Activated naive CD4-positive, alpha-beta T cell treated with anti-CD3 and anti-CD28 coated beads for 36 hours (primary cell): ENCODE measurements around the gene IL20. TPM values are rescaled to one million over a fixed set of nuclear protein-coding genes. Genes with fewer than 3 reads are reported as not detected.

Experiments
- CTCF ChIA-PET: fragments of 350-600 bp; sonication (Branson Sonifier 250); formaldehyde crosslinking; loops from one replicate; lab custom pipeline; 2021; ENCODE audit warnings: antibody characterized with exemption; lab: Charles Lee
- DNase-seq: peaks from one replicate; pipeline ENCODE4 v3.0.0-alpha.2; 2020
- H3K27ac Mint-ChIP-seq: one replicate; pipeline ENCODE4 v1.8.0; 2021; ENCODE audit warnings: mild to moderate bottlenecking, mixed read lengths
- H3K27me3 Mint-ChIP-seq: one replicate; pipeline ENCODE4 v1.8.0; 2021; ENCODE audit warnings: low read depth, mixed read lengths
- H3K36me3 Mint-ChIP-seq: one replicate; pipeline ENCODE4 v1.8.0; 2021; ENCODE audit warnings: low read depth, mixed read lengths
- H3K4me1 Mint-ChIP-seq: one replicate; pipeline ENCODE4 v1.8.0; 2021; ENCODE audit warnings: low read depth, mixed read lengths
- H3K4me3 Mint-ChIP-seq: one replicate; pipeline ENCODE4 v1.8.0; 2021; ENCODE audit warnings: mild to moderate bottlenecking, moderate library complexity, mixed read lengths
- H3K9me3 Mint-ChIP-seq: one replicate; pipeline ENCODE4 v1.8.0; 2021; ENCODE audit warnings: mixed read lengths
- intact Hi-C: fragments of 100-400 bp; cut with micrococcal nuclease; formaldehyde crosslinking; loops from one replicate; pipeline ENCODE4 v1.15.1; 2023
- total RNA-seq, 2 experiments: library from RNA; stranded (reverse); gene quantifications; one replicate each; pipeline ENCODE4 v1.2.3, GENCODE V29; 2021

Gene IL20
- total RNA-seq, 2 experiments from 2014 or later: 0.31 TPM; not detected in 1

DNA sequence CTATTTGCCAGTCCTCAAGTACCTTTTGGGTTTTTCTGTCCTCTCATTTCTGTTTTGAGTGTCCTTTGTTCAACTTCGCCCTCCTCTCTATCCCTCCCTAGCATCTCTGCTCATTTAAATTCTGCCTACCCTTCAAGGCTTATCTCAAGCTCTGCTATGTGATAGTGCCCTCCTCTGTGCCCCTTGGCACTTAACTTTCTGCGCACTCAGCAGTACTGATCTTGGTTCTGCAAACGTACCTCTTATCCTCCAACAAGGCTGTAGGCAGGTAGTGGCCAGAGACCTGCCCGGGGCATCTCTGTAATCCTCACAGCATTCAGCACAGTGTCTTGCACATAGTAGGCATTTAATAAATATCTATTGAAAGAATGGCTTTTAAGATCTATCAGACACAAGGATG, 5.3 kb upstream of the IL20 start:
- DNase-seq: no peak

DNA sequence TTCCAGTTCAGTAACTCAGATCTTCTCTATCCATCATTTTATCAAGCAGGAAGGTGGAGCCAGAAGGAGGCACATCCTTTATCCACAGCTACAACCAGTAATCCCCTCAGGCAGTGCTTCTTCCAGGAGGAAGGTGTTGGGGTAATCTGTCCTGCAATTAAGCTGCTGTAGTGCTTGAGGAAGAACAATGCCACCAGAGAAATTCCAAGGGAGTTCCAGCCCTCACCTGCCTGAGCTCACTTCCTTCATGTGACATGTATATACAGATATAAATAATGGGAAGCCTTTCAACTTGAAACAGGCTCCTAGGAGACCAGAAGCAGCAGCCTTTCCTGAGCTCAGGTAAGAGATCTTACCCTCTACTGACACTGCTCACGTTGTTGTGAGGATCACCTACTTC, 2.2 kb upstream of the IL20 start:
- Mint-ChIP-seq H3K4me1 (peaks cover 38% of the 10 kb centered on the region), H3K27me3 (no peaks in the 10 kb centered on the region), H3K4me3 (no peak overlapping the region), H3K9me3 (no peaks in the 10 kb centered on the region), H3K27ac (no peak overlapping the region), H3K36me3 (no peaks in the 10 kb centered on the region)
- CTCF ChIA-PET: interaction anchor here (0.8 to 5.2 kb wide), 6 partner anchors 10 to 136 kb away, joined by 3 to 66 read pairs (median 4); no protein-coding TSS in a partner anchor
- no peak for DNase-seq
- intact Hi-C loops: no loop called here

More for the DNA sequence above, 5.3 kb upstream of the IL20 start:
- no peak overlapping the region for H3K4me3 Mint-ChIP-seq
- intact Hi-C loops: no loop called here
- CTCF ChIA-PET: interaction anchor here (0.7 to 6.8 kb wide), 14 partner anchors 11 to 227 kb away, joined by 3 to 45 read pairs (median 6); no protein-coding TSS in a partner anchor
- H3K36me3 Mint-ChIP-seq: no peaks in the 10 kb centered on the region
- H3K4me1 Mint-ChIP-seq: peaks cover 24% of the 10 kb centered on the region
- no peak overlapping the region for H3K27ac Mint-ChIP-seq
- H3K27me3 Mint-ChIP-seq: no peaks in the 10 kb centered on the region
- H3K9me3 Mint-ChIP-seq: no peaks in the 10 kb centered on the region

DNA sequence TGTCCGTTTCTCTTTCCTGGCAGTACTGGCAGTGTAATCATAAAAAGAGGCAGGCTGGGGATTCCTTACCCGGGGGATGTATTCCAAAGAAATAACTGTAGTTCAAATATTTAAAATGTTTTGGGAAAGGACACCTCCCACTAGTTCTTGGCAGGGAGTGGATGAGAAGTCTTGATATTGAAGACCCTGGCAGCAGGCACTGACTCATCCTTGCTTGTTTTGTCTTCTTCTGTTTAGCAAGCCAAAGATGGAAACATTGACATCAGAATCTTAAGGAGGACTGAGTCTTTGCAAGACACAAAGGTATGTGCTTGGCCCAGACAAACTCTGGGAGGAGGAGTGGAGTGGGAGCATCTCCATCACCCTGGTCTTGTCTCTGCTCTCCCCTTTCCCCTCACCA, 639 bp downstream of the IL20 start:
- DNase-seq: no peak
- Mint-ChIP-seq H3K4me3 (no peak overlapping the region), H3K4me1 (peaks cover 30% of the 10 kb centered on the region), H3K27ac (no peak overlapping the region), H3K36me3 (no peaks in the 10 kb centered on the region), H3K27me3 (no peaks in the 10 kb centered on the region), H3K9me3 (no peaks in the 10 kb centered on the region)
- CTCF ChIA-PET: interaction anchor here (1.0 to 5.2 kb wide), 8 partner anchors 12 to 187 kb away, joined by 3 to 66 read pairs (median 4); partner anchors contain the start of gene PFKFB2
- intact Hi-C loops: no loop called here

DNA sequence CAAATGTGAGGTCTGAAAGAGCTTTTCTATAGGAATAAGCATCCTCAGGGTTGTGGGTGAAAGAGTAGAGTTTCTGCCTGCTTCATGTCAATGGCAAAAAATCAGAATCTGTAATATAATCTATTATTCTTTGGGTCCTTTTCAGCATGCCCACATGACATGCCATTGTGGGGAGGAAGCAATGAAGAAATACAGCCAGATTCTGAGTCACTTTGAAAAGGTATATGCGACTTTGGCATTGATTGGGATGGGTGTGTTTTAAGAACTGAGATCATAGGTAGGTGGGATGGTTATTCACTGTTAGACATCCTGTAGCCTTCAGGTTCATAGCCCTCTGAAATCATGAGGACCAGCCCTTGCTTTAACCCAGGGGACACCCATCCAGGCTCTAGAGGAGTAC, 1.8 kb downstream of the IL20 start:
- no peaks in the 10 kb centered on the region for H3K36me3 Mint-ChIP-seq
- intact Hi-C loops: no loop called here
- DNase-seq: no peak
- H3K4me3 Mint-ChIP-seq: no peak overlapping the region
- H3K9me3 Mint-ChIP-seq: peaks cover 3% of the 10 kb centered on the region
- peaks cover 30% of the 10 kb centered on the region for H3K4me1 Mint-ChIP-seq
- CTCF ChIA-PET: interaction anchor here (0.8 to 2.8 kb wide), 5 partner anchors 21 to 55 kb away, joined by 3 to 15 read pairs (median 4); no protein-coding TSS in a partner anchor
- no peak overlapping the region for H3K27ac Mint-ChIP-seq
- no peaks in the 10 kb centered on the region for H3K27me3 Mint-ChIP-seq

DNA sequence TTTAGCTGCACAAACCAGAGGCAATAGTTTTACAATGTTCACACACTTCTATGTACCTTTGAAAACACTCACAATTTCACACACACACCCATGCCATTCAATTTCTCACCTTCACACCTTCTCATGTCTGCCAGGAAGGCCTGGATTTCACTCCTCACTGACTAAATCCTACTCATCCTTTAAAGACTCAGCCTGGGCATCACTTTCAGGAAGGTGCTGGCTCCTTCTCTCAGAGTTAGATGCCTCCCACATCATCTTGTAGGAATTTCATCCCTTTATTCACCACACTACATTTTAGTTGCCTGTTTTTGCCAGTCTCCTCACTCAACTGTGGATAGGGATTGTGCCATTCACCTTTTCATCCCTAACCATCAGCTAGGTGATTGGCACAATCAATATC, 2.3 kb downstream of the IL20 start:
- H3K4me1 Mint-ChIP-seq: peaks cover 30% of the 10 kb centered on the region
- H3K36me3 Mint-ChIP-seq: no peaks in the 10 kb centered on the region
- intact Hi-C loops: no loop called here
- CTCF ChIA-PET: interaction anchor here (1.1 to 2.8 kb wide), 4 partner anchors 21 to 55 kb away, joined by 3 to 15 read pairs (median 4); no protein-coding TSS in a partner anchor
- no peak overlapping the region for H3K4me3 Mint-ChIP-seq
- H3K27me3 Mint-ChIP-seq: no peaks in the 10 kb centered on the region
- no peak overlapping the region for H3K27ac Mint-ChIP-seq
- H3K9me3 Mint-ChIP-seq: peaks cover 4% of the 10 kb centered on the region
- no peak for DNase-seq

DNA sequence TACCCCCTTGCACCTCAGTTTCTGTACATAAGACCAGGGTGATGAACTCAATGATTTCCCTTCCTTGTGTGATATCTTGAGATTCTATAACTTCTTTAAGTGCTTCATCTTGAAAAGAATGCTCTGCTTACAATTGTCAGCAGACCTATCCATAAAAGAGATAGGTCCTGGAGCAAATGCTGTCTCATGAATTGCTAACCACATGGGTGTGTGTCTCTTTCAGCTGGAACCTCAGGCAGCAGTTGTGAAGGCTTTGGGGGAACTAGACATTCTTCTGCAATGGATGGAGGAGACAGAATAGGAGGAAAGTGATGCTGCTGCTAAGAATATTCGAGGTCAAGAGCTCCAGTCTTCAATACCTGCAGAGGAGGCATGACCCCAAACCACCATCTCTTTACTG, 2.8 kb downstream of the IL20 start:
- no peaks in the 10 kb centered on the region for H3K27me3 Mint-ChIP-seq
- CTCF ChIA-PET: interaction anchor here (1.1 to 2.8 kb wide), 2 partner anchors 44 to 54 kb away, joined by 3 to 15 read pairs; no protein-coding TSS in a partner anchor
- no peak overlapping the region for H3K27ac Mint-ChIP-seq
- peaks cover 30% of the 10 kb centered on the region for H3K4me1 Mint-ChIP-seq
- H3K36me3 Mint-ChIP-seq: no peaks in the 10 kb centered on the region
- peaks cover 4% of the 10 kb centered on the region for H3K9me3 Mint-ChIP-seq
- DNase-seq: no peak
- H3K4me3 Mint-ChIP-seq: no peak overlapping the region
- intact Hi-C loops: no loop called here

DNA sequence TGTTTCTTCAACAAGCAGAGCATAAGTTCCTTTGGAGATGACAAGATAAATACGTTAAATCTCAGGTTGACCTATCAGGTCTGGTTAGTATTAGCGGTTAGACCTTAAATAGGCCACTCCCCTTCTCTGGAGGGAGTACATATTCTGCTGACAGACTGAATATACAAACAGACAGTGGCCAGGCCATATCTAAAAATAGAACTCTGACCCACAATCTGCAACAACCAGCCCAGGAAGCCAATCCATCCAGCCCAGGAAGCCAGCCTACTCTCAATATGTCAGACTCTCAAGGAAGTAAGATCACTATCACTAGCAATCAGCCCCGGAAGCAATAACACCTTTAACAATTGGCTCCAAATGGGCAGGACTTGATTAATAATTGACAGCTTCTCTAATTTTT, 6.7 kb downstream of the IL20 start:
- CTCF ChIA-PET: interaction anchor here (1.1 to 1.4 kb wide), 4 partner anchors 9 to 146 kb away, joined by 4 to 6 read pairs (median 4); no protein-coding TSS in a partner anchor
- H3K27ac Mint-ChIP-seq: no peak overlapping the region
- no peak overlapping the region for H3K4me3 Mint-ChIP-seq
- intact Hi-C loops: no loop called here
- no peak for DNase-seq
- H3K36me3 Mint-ChIP-seq: peaks cover 2% of the 10 kb centered on the region
- peaks cover 13% of the 10 kb centered on the region for H3K9me3 Mint-ChIP-seq
- H3K4me1 Mint-ChIP-seq: peaks cover 8% of the 10 kb centered on the region
- H3K27me3 Mint-ChIP-seq: no peaks in the 10 kb centered on the region

DNA sequence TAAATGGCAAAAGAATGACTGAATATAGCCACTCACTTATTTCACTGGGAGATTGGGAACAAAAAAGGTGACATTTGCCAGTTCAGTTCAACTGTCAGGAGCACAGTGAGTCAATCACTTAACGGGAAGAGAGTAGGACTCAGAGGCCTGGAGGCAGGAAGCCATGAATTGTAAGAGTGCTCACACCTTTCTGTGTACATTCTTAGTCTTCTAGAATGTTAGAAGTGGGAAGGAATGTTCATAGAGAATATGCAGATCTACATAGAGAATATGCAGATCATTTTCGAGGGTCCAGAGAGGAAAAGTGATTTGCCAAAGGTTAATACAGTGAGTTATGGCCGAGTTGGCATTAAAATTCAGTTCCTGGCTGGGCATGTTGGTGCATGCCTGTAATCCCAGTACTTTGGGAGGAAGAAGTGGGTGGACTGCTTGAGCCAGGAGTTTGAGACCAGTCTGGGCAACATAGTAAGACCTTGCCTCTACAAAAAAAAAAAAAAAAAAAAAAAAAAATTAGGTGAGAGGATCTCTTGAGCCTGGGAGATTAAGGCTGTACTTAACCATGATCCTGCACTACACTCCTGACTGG, 8.3 kb downstream of the IL20 start:
- CTCF ChIA-PET: interaction anchor here (0.9 to 1.3 kb wide), 3 partner anchors 10 to 39 kb away, joined by 3 to 4 read pairs (median 3); no protein-coding TSS in a partner anchor
- H3K27ac Mint-ChIP-seq: no peak overlapping the region
- intact Hi-C loops: no loop called here
- no peak for DNase-seq
- peaks cover 2% of the 10 kb centered on the region for H3K36me3 Mint-ChIP-seq
- peaks cover 24% of the 10 kb centered on the region for H3K9me3 Mint-ChIP-seq
- H3K27me3 Mint-ChIP-seq: no peaks in the 10 kb centered on the region
- H3K4me1 Mint-ChIP-seq: no peaks in the 10 kb centered on the region
- no peak overlapping the region for H3K4me3 Mint-ChIP-seq

DNA sequence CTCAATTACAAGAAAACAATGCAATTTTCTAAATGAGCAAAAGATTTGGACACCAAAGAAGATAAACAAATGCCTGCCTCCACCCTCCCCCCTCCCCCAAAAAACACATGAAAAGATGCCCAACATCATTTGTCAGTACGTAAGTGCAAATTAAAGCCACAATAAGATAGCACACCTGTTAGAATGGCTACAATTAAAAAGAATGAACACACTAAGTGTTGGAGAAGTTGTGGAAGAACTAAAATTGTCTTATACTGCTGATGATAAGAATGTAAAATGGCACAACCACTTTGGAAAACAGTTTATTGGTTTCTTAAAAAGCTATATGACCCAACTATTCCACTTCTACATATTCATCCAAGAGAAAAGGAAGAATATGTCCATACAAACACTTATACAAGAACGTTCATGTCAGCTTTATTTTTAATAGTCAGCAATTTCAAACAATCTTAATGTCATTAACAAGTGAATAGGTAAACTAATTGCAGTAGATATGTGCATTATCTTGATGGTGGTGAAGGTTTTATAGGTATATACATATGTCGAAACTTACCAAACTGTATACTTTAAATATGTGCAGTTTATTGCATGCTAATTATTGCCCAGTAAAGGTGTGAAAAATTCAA, 10.4 kb downstream of the IL20 start:
- CTCF ChIA-PET: interaction anchor here (0.6 kb wide), 1 partner anchor 106 kb away, joined by 5 read pairs; no protein-coding TSS in a partner anchor
- Mint-ChIP-seq H3K27me3 (no peaks in the 10 kb centered on the region), H3K9me3 (peaks cover 30% of the 10 kb centered on the region), H3K4me3 (no peak overlapping the region), H3K36me3 (peaks cover 6% of the 10 kb centered on the region), H3K4me1 (no peaks in the 10 kb centered on the region), H3K27ac (no peak overlapping the region)
- no peak for DNase-seq
- intact Hi-C loops: no loop called here

DNA sequence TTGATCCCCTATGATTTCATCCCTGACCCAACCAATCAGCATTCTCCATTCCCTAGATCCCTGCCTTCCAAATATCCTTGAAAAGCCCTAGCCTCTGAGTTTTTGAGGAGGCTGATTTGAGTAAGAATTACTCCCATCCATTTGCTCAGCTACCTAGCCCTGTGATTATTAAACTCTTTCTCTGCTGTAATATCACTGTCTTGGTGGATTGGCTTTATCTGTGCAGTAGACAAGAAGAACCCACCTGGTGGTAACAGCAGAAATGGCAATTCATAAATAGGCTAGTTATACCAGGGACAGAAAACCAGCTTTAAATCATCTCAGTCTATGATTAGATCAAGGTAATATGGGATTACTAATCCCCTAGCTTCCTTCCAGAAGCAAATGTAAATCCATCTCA, 13.0 kb downstream of the IL20 start:
- Mint-ChIP-seq H3K27me3 (no peaks in the 10 kb centered on the region), H3K36me3 (peaks cover 6% of the 10 kb centered on the region), H3K27ac (no peak overlapping the region), H3K9me3 (peaks cover 26% of the 10 kb centered on the region), H3K4me3 (no peak overlapping the region), H3K4me1 (no peaks in the 10 kb centered on the region)
- DNase-seq: no peak
- CTCF ChIA-PET: interaction anchor here (0.7 to 2.8 kb wide), 7 partner anchors 13 to 112 kb away, joined by 3 to 14 read pairs (median 3); partner anchors contain the start of gene IL20
- intact Hi-C loops: loop anchor here (2.0 kb wide), 1 partner anchor 22 kb away; no protein-coding TSS in a partner anchor

DNA sequence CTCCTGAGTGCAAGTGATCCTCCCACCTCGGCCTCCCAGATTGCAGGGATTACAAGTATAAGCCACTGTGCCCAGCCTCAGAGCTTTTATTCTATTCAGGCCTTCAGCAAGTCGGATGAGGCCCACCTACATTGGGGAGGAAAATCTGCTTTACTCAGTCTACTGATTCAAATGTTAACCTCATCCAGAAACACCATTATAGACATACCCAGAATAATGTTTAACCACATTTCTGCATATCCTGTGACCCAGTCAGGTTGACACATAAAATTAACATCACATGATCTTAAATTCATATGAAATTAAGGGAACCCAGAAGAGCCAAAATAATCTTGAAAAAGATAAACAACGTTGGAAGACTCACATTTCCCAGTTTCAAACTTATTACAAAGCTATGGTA, 14.9 kb downstream of the IL20 start:
- intact Hi-C loops: loop anchor here (1.0 kb wide), 1 partner anchor 11 kb away; no protein-coding TSS in a partner anchor
- Mint-ChIP-seq H3K36me3 (peaks cover 6% of the 10 kb centered on the region), H3K27ac (no peak overlapping the region), H3K27me3 (no peaks in the 10 kb centered on the region), H3K4me1 (no peaks in the 10 kb centered on the region), H3K9me3 (peaks cover 24% of the 10 kb centered on the region), H3K4me3 (no peak overlapping the region)
- DNase-seq: no peak
- CTCF ChIA-PET: interaction anchor here (0.9 to 2.8 kb wide), 5 partner anchors 15 to 32 kb away, joined by 3 to 14 read pairs (median 5); partner anchors contain the start of genes IL20 and IL24

DNA sequence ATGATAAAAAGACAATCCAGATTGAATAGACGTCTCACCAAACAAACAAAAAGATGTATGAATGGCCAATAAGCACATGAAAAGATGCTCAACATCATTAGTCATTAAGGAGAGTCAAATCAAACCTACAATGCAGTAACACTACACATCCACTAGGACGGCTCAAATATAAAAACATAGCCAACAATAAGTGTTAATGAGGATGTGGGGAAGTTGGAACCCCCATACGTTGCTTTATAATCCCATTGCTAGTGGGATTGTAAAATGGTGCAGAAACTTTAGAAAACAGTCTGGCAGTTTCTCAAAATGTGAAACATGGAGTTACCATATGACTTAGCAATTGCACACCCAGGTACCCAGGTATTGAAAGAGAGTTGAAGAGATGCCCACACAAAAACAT, 17.1 kb downstream of the IL20 start:
- CTCF ChIA-PET: interaction anchor here (1.6 to 2.0 kb wide), 2 partner anchors 19 to 26 kb away, joined by 5 to 6 read pairs; no protein-coding TSS in a partner anchor
- no peak overlapping the region for H3K4me3 Mint-ChIP-seq

More for the DNA sequence above, 17.1 kb downstream of the IL20 start:
- no peak for DNase-seq
- no peak overlapping the region for H3K27ac Mint-ChIP-seq
- intact Hi-C loops: no loop called here
- peaks cover 4% of the 10 kb centered on the region for H3K36me3 Mint-ChIP-seq
- no peaks in the 10 kb centered on the region for H3K4me1 Mint-ChIP-seq
- peaks cover 4% of the 10 kb centered on the region for H3K27me3 Mint-ChIP-seq
- H3K9me3 Mint-ChIP-seq: peaks cover 16% of the 10 kb centered on the region
